Adrenal gland (tissue), 5 donors: ENCODE results near the gene BCL2.

Experiments used
- POLR2A ChIP-seq, 2 donors: fragments of 450-650 bp; IDR thresholded peaks; one replicate each; pipeline ENCODE4 v1.6.1; 2017; ENCODE audit warnings: antibody characterized with exemption in 2 of 2, mild to moderate bottlenecking in 2 of 2, moderate library complexity in 1 of 2
- TF ChIP-seq, protein P1 (sequence below), 6 experiments: fragments of 450-650 bp in 4 of 6; fragments of 200-600 bp in 2 of 6; sonication (generic) in 1 of 6; IDR thresholded peaks; 1 replicate in 5 of 6; 2 replicates in 1 of 6; pipeline versions ENCODE4 v1.5.1 to v1.8.0; 2016 to 2021; ENCODE audit warnings: antibody characterized with exemption in 6 of 6, mild to moderate bottlenecking in 2 of 6, moderate library complexity in 1 of 6
- donor health status: DM: no; HTN: no; CAD: no.

DNA sequence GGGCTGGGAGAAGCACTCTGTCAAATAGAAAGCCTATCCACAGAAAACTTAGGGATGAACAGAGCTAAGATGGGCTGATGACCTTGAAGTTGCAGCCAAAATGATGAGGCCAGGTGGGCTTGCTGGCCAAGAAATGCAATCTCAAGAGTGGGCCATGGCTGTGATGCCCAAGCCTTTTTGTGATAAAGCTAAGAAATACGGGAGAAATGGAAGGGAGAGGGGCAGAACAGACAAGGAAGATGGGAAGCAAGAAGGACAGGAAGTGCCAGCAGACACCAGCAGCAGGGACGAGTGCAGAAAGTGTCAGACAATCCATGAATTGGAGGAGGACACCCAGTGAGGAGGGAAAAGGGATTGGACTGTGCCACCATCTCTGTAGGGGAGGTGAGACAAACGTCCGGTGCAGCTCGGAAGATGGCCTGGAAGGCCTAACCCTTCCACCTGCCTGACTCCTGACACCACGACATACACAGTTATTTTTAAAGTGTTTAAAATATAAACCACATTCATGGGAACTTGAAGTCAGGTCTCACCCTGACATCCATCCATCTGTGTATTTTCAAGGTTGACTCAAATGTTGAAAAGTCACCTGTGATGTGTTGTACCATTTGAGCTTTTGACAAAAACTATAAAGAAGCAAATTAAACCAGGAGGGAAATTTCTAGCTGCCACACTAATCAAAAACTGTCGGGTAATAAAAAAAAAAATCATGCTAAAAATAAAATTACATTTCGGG lies 105.5 kb downstream of the BCL2 start:
- TF ChIP-seq, protein P1, sequence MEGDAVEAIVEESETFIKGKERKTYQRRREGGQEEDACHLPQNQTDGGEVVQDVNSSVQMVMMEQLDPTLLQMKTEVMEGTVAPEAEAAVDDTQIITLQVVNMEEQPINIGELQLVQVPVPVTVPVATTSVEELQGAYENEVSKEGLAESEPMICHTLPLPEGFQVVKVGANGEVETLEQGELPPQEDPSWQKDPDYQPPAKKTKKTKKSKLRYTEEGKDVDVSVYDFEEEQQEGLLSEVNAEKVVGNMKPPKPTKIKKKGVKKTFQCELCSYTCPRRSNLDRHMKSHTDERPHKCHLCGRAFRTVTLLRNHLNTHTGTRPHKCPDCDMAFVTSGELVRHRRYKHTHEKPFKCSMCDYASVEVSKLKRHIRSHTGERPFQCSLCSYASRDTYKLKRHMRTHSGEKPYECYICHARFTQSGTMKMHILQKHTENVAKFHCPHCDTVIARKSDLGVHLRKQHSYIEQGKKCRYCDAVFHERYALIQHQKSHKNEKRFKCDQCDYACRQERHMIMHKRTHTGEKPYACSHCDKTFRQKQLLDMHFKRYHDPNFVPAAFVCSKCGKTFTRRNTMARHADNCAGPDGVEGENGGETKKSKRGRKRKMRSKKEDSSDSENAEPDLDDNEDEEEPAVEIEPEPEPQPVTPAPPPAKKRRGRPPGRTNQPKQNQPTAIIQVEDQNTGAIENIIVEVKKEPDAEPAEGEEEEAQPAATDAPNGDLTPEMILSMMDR (IDR thresholded peaks at IDR 0.05) = no peak
- TF ChIP-seq POLR2A (IDR thresholded peaks at IDR 0.05) = no peak
